ENCODE results near the gene LDLRAD1. TPM values are rescaled to one million over a fixed set of nuclear protein-coding genes. Genes with fewer than 3 reads are reported as not detected.
"Not testable (repeated sequence)": the region's sequence is repeated elsewhere in the genome, so short reads cannot be mapped to it uniquely, and the experiment has no call there.

Gene LDLRAD1
- polyA plus RNA-seq, 1 donor from 2014 or later, result not detected

- Histone ChIP-seq H3K4me2 (ENCODE audit: low read length) (no peak overlapping the region), H3K9ac (ENCODE audit: low read length) (no peak overlapping the region), H4K20me1 (ENCODE audit: insufficient read depth) (no peaks in the 10 kb centered on the region), H3F3A (ENCODE audit: insufficient read depth, low read length, poor library complexity, severe bottlenecking) (no peaks in the 10 kb centered on the region), H3K27ac (ENCODE audit: low read length) (no peak overlapping the region), H3K27me3 (ENCODE audit: insufficient read depth, low read depth, low read length) (no peaks in the 10 kb centered on the region), H3K4me3 (ENCODE audit: low read length) (no peak overlapping the region), H3K36me3 (ENCODE audit: insufficient read depth, low read length) (no peaks in the 10 kb centered on the region), H3K9me3 (ENCODE audit: low read length) (no peaks in the 10 kb centered on the region), H2AFZ (ENCODE audit: low read depth, low read length) (no peak overlapping the region), H3K79me2 (replicated peaks; ENCODE audit: insufficient read depth, low read length) (no peaks in the 10 kb centered on the region), H3K9me2 (ENCODE audit: insufficient read depth, low read length) (no peaks in the 10 kb centered on the region)
- TF ChIP-seq MXI1 (conservative IDR thresholded peaks at IDR 0.05; ENCODE audit: poor library complexity, severe bottlenecking) (no peak), TAF1 (IDR thresholded peaks at IDR 0.05; ENCODE audit: low read depth) (no peak), REST (IDR thresholded peaks at IDR 0.05; ENCODE audit: borderline replicate concordance) (no peak), POLR2AphosphoS5 (IDR thresholded peaks at IDR 0.05) (no peak), SMC3 (conservative IDR thresholded peaks at IDR 0.05; ENCODE audit: poor library complexity) (no peak), EZH2 (IDR thresholded peaks at IDR 0.05; ENCODE audit: borderline replicate concordance, insufficient read depth, low read length, poor library complexity, severe bottlenecking) (no peak), EP300 (conservative IDR thresholded peaks at IDR 0.05; ENCODE audit: poor library complexity, severe bottlenecking) (no peak), RAD21 (conservative IDR thresholded peaks at IDR 0.05) (no peak)
- TF ChIP-seq, protein P1, sequence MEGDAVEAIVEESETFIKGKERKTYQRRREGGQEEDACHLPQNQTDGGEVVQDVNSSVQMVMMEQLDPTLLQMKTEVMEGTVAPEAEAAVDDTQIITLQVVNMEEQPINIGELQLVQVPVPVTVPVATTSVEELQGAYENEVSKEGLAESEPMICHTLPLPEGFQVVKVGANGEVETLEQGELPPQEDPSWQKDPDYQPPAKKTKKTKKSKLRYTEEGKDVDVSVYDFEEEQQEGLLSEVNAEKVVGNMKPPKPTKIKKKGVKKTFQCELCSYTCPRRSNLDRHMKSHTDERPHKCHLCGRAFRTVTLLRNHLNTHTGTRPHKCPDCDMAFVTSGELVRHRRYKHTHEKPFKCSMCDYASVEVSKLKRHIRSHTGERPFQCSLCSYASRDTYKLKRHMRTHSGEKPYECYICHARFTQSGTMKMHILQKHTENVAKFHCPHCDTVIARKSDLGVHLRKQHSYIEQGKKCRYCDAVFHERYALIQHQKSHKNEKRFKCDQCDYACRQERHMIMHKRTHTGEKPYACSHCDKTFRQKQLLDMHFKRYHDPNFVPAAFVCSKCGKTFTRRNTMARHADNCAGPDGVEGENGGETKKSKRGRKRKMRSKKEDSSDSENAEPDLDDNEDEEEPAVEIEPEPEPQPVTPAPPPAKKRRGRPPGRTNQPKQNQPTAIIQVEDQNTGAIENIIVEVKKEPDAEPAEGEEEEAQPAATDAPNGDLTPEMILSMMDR (IDR thresholded peaks at IDR 0.05; ENCODE audit: poor library complexity, severe bottlenecking), result no peak
Measured at GRCh38 chr1:54006508-54006907, 11.5 kb downstream of the LDLRAD1 start.

- Histone ChIP-seq H3K9me2 (ENCODE audit: insufficient read depth, low read length) (no peaks in the 10 kb centered on the region), H3K4me2 (ENCODE audit: low read length) (no peak overlapping the region), H3K9me3 (ENCODE audit: low read length) (no peaks in the 10 kb centered on the region), H3K79me2 (replicated peaks; ENCODE audit: insufficient read depth, low read length) (no peaks in the 10 kb centered on the region), H3K27ac (ENCODE audit: low read length) (no peak overlapping the region), H3K27me3 (ENCODE audit: insufficient read depth, low read depth, low read length) (no peaks in the 10 kb centered on the region), H4K20me1 (ENCODE audit: insufficient read depth) (no peaks in the 10 kb centered on the region), H3K9ac (ENCODE audit: low read length) (no peak overlapping the region), H3K36me3 (ENCODE audit: insufficient read depth, low read length) (no peaks in the 10 kb centered on the region), H3K4me3 (ENCODE audit: low read length) (no peak overlapping the region), H2AFZ (ENCODE audit: low read depth, low read length) (no peak overlapping the region), H3F3A (ENCODE audit: insufficient read depth, low read length, poor library complexity, severe bottlenecking) (no peaks in the 10 kb centered on the region)
- TF ChIP-seq, protein P1 (IDR thresholded peaks at IDR 0.05; ENCODE audit: poor library complexity, severe bottlenecking), result no peak
Measured at GRCh38 chr1:54004481-54005049, 13.4 kb downstream of the LDLRAD1 start.

DNA sequence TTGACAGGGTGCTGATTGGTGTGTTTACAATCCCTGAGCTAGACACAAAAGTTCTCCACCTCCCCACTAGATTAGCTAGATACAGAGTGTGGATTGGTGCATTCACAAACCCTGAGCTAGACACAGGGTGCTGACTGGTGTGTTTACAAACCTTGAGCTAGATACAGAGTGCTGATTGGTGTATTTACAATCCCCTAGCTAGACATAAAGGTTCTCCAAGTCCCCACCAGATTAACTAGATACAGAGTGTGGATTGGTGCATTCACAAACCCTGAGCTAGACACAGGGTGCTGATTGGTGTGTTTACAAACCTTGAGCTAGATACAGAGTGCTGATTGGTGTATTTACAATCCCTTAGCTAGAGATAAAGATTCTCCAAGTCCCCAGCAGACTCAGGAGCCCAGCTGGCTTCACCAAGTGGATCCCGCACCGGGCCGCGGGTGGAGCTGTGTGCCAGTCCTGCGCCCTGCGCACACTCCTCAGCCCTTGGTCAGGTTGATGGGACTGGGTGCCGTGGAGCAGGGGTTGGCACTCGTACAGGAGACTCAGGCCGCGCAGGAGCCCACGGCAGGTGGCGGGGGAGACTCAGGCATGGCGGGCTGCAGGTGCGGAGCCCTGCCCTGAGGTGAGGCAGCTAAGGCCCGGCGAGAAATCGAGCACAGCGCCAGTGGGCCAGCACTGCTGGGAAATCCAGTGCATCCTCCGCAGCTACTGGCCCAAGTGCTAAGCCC, 14.1 kb downstream of the LDLRAD1 start:
- H3K27ac ChIP-seq (ENCODE audit: low read length); H3K9ac ChIP-seq (ENCODE audit: low read length); H2AFZ ChIP-seq (ENCODE audit: low read depth, low read length); H3K4me2 ChIP-seq (ENCODE audit: low read length); H3K36me3 ChIP-seq (ENCODE audit: insufficient read depth, low read length); H4K20me1 ChIP-seq (ENCODE audit: insufficient read depth); H3K4me3 ChIP-seq (ENCODE audit: low read length); H3K27me3 ChIP-seq (ENCODE audit: insufficient read depth, low read depth, low read length); H3F3A ChIP-seq (ENCODE audit: insufficient read depth, low read length, poor library complexity, severe bottlenecking); H3K9me2 ChIP-seq (ENCODE audit: insufficient read depth, low read length); H3K79me2 ChIP-seq (replicated peaks; ENCODE audit: insufficient read depth, low read length); H3K9me3 ChIP-seq (ENCODE audit: low read length): not testable (repeated sequence)

Data from neural cell (in vitro differentiated cells).